ENCODE data around the gene PARD3B.

GRCh38 chr2:204505488-204505887 lies 39.8 kb upstream of the PARD3B start:
- TF ChIP-seq CTCF (IDR thresholded peaks at IDR 0.05; ENCODE audit: low read length) (no peak), EZH2 (optimal IDR thresholded peaks at IDR 0.05; ENCODE audit: low read depth, low read length) (no peak)

Data from MM.1S (cell line).